Activated B cell treated with CpG ODN at 0.5 μM for 24 hours (primary cell): Measurements from ENCODE around the gene WNT7B. TPM values are rescaled to one million over a fixed set of nuclear protein-coding genes. Genes with fewer than 3 reads are reported as not detected.

Experiments
- ATAC-seq: fragments of 200-7000 bp; cut with Tn5 transposase; one replicate; pipeline ENCODE4 v1.10.0; 2021; ENCODE audit warnings: low read depth, mild to moderate bottlenecking, moderate library complexity
- CTCF ChIA-PET: fragments of 350-600 bp; sonication (Branson Sonifier 250); formaldehyde crosslinking; loops from one replicate; lab custom pipeline; 2021; ENCODE audit warnings: antibody characterized with exemption; lab: Charles Lee
- POLR2A ChIA-PET: fragments of 350-600 bp; sonication (Branson Sonifier 250); formaldehyde crosslinking; loops from one replicate; lab custom pipeline; 2021; ENCODE audit warnings: antibody characterized with exemption; lab: Charles Lee
- DNase-seq: peaks from one replicate; pipeline ENCODE4 v3.0.0; 2022
- H3K27ac Mint-ChIP-seq: one replicate; pipeline ENCODE4 v1.8.0; 2020; ENCODE audit warnings: mixed read lengths
- H3K27me3 Mint-ChIP-seq: one replicate; pipeline ENCODE4 v1.8.0; 2021; ENCODE audit warnings: mixed read lengths
- H3K36me3 Mint-ChIP-seq: one replicate; pipeline ENCODE4 v1.8.0; 2021; ENCODE audit warnings: low read depth, mixed read lengths
- H3K4me1 Mint-ChIP-seq: one replicate; pipeline ENCODE4 v1.8.0; 2021; ENCODE audit warnings: mixed read lengths
- H3K4me3 Mint-ChIP-seq: one replicate; pipeline ENCODE4 v1.8.0; 2020; ENCODE audit warnings: mild to moderate bottlenecking, mixed read lengths
- H3K9me3 Mint-ChIP-seq: one replicate; pipeline ENCODE4 v1.8.0; 2020; ENCODE audit warnings: mixed read lengths
- CTCF ChIP-seq: fragments of 200-600 bp; IDR thresholded peaks from one replicate; pipeline ENCODE4 v1.8.0; 2022; ENCODE audit warnings: antibody characterized with exemption, mild to moderate bottlenecking
- intact Hi-C: fragments of 100-400 bp; cut with micrococcal nuclease; formaldehyde crosslinking; loops from one replicate; pipeline ENCODE4 v1.15.1; 2024
- total RNA-seq: library from RNA; stranded (reverse); gene quantifications from 2 replicates; pipeline ENCODE4 v1.2.3, GENCODE V29; 2022

WNT7B gene
- total RNA-seq, 1 donor from 2014 or later = not detected

- intact Hi-C loops = no loop called here
- Mint-ChIP-seq H3K27me3 (peaks cover 29% of the 10 kb centered on the region), H3K4me1 (no peaks in the 10 kb centered on the region), H3K36me3 (no peaks in the 10 kb centered on the region), H3K4me3 (no peak overlapping the region), H3K27ac (no peak overlapping the region), H3K9me3 (no peaks in the 10 kb centered on the region)
- no peak for DNase-seq
- CTCF ChIA-PET = no interaction called here
- POLR2A ChIA-PET = no interaction called here
- no peak for TF ChIP-seq CTCF
- no peak for ATAC-seq
Measured at GRCh38 chr22:45930324-45930723, 46.6 kb downstream of the WNT7B start.

- Mint-ChIP-seq H3K27me3 (peaks cover 24% of the 10 kb centered on the region), H3K4me3 (no peak overlapping the region), H3K36me3 (no peaks in the 10 kb centered on the region), H3K4me1 (no peaks in the 10 kb centered on the region), H3K27ac (no peak overlapping the region), H3K9me3 (no peaks in the 10 kb centered on the region)
- no peak for DNase-seq
- ChIA-PET POLR2A (no interaction called here), CTCF (no interaction called here)
- no peak for ATAC-seq
- intact Hi-C loops = no loop called here
- TF ChIP-seq CTCF = no peak
Measured at GRCh38 chr22:45929649-45930048, 47.3 kb downstream of the WNT7B start.

- ATAC-seq (no peak), DNase-seq (no peak)
- no peaks in the 10 kb centered on the region for H3K36me3 Mint-ChIP-seq
- no peak overlapping the region for H3K4me3 Mint-ChIP-seq
- peaks cover 22% of the 10 kb centered on the region for H3K27me3 Mint-ChIP-seq
- H3K9me3 Mint-ChIP-seq = no peaks in the 10 kb centered on the region
- ChIA-PET CTCF (no interaction called here), POLR2A (no interaction called here)
- intact Hi-C loops = no loop called here
- H3K4me1 Mint-ChIP-seq = no peaks in the 10 kb centered on the region
- no peak for TF ChIP-seq CTCF
- H3K27ac Mint-ChIP-seq = no peak overlapping the region
Measured at GRCh38 chr22:45928726-45929368, 48.1 kb downstream of the WNT7B start.

GRCh38 chr22:45927059-45927458 lies 49.9 kb downstream of the WNT7B start:
- Mint-ChIP-seq H3K4me3 (no peak overlapping the region), H3K9me3 (no peaks in the 10 kb centered on the region), H3K27ac (no peak overlapping the region), H3K4me1 (no peaks in the 10 kb centered on the region), H3K36me3 (no peaks in the 10 kb centered on the region), H3K27me3 (peaks cover 5% of the 10 kb centered on the region)
- ATAC-seq = no peak
- ChIA-PET POLR2A (no interaction called here), CTCF (no interaction called here)
- TF ChIP-seq CTCF = no peak
- DNase-seq = no peak
- intact Hi-C loops = no loop called here

- POLR2A ChIA-PET = no interaction called here
- intact Hi-C loops = no loop called here
- Mint-ChIP-seq H3K4me1 (no peaks in the 10 kb centered on the region), H3K4me3 (no peak overlapping the region), H3K36me3 (no peaks in the 10 kb centered on the region), H3K9me3 (no peaks in the 10 kb centered on the region), H3K27me3 (no peaks in the 10 kb centered on the region), H3K27ac (no peak overlapping the region)
- ATAC-seq (no peak), DNase-seq (no peak)
- TF ChIP-seq CTCF = no peak
- CTCF ChIA-PET = no interaction called here
Measured at GRCh38 chr22:45926433-45926832, 50.5 kb downstream of the WNT7B start.
